ENCODE data around the gene MKRN2OS.

DNA sequence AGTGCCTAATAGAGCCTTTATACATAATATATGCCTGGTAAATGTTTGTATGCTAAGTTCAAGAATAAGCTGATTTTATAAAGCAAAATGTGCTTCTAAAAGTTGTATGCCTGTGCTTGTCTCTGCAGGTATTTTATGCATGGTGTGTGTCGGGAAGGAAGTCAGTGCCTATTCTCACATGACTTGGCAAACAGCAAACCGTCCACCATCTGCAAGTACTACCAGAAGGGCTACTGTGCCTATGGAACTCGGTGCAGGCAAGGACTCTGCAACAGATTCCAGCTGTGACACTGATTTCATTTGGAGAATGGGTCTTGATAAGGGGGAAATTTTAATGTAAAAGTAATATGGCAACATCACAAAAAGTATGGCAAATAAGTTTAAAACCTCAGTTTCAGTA is 23.4 kb upstream of the MKRN2OS start:
- TF ChIP-seq, protein P1, sequence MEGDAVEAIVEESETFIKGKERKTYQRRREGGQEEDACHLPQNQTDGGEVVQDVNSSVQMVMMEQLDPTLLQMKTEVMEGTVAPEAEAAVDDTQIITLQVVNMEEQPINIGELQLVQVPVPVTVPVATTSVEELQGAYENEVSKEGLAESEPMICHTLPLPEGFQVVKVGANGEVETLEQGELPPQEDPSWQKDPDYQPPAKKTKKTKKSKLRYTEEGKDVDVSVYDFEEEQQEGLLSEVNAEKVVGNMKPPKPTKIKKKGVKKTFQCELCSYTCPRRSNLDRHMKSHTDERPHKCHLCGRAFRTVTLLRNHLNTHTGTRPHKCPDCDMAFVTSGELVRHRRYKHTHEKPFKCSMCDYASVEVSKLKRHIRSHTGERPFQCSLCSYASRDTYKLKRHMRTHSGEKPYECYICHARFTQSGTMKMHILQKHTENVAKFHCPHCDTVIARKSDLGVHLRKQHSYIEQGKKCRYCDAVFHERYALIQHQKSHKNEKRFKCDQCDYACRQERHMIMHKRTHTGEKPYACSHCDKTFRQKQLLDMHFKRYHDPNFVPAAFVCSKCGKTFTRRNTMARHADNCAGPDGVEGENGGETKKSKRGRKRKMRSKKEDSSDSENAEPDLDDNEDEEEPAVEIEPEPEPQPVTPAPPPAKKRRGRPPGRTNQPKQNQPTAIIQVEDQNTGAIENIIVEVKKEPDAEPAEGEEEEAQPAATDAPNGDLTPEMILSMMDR (conservative IDR thresholded peaks at IDR 0.05; ENCODE audit: low read length) = no peak
- no peak for TF ChIP-seq EZH2phosphoT487 (IDR thresholded peaks at IDR 0.05; ENCODE audit: borderline replicate concordance)
